Subcutaneous adipose tissue (tissue), 4 donors: ENCODE measurements around the gene PSAPL1. TPM values are rescaled to one million over a fixed set of nuclear protein-coding genes. Genes with fewer than 3 reads are reported as not detected.

Experiments used
- total RNA-seq, 4 donors: library from RNA; depleted of rRNA; stranded (reverse); fragments of >200 nt; gene quantifications; one replicate each; pipeline ENCODE4 v1.1.0, GENCODE V29; 2016
- TF ChIP-seq, protein P1 (sequence below): fragments of 450-650 bp; IDR thresholded peaks from one replicate; pipeline ENCODE4 v1.5.1; 2016; ENCODE audit warnings: low read depth, mild to moderate bottlenecking, control low read depth, antibody characterized with exemption, moderate library complexity

Gene PSAPL1
- total RNA-seq, 4 donors from 2014 or later = not detected

GRCh38 chr4:7414046-7414445, 20.7 kb downstream of the PSAPL1 start:
- TF ChIP-seq, protein P1, sequence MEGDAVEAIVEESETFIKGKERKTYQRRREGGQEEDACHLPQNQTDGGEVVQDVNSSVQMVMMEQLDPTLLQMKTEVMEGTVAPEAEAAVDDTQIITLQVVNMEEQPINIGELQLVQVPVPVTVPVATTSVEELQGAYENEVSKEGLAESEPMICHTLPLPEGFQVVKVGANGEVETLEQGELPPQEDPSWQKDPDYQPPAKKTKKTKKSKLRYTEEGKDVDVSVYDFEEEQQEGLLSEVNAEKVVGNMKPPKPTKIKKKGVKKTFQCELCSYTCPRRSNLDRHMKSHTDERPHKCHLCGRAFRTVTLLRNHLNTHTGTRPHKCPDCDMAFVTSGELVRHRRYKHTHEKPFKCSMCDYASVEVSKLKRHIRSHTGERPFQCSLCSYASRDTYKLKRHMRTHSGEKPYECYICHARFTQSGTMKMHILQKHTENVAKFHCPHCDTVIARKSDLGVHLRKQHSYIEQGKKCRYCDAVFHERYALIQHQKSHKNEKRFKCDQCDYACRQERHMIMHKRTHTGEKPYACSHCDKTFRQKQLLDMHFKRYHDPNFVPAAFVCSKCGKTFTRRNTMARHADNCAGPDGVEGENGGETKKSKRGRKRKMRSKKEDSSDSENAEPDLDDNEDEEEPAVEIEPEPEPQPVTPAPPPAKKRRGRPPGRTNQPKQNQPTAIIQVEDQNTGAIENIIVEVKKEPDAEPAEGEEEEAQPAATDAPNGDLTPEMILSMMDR = no peak

DNA sequence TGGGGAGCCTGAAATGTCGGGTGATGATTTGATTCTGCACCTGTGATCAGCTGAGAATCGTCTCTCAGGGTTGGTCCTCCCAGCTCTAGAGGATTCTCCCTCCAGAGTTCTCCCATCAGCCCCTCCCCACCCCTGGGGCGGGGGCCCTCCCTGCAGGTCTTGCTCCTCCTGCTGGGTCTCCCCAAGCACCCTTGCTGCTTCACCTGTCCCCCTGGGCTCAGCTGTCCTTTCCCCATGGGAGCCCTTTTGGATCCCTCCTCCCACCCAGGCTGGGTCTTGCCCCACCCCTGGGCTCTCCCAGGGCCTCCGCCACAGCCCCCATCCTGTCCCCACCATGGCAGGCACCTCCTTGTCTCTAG, 22.2 kb downstream of the PSAPL1 start:
- TF ChIP-seq, protein P1 = no peak

DNA sequence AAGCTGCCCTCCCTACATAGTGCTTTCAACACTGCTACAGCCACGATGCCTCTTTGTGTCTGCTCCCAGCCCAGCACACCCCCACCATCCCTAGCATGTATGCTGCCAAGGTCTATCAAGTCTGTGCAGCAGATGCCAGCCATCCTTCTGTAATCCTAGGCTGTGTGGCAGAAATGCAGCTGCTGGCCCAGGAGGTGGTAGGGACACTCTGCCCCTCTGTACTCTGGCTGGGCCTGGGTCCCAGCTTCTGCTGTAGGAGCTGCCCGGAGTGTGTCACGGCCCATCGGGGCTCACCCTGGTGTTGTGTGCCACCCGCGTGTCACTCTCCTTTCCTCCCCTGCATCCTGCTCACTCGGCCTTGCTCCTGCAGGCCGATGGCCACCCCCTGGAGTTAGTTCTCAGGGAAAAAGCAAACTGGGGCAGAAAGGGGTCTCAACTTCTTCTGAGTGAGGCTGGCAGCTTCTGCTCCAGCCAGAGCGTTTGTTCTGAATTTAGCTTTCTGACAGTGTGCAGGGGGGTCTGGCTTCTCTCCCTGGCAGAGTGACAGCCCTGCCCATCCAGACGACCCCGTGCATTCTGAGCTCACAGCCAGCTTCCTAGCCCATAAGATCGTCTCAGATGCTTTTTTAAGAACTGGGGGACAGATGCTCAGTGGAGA, 22.7 kb downstream of the PSAPL1 start:
- TF ChIP-seq, protein P1 = no peak

DNA sequence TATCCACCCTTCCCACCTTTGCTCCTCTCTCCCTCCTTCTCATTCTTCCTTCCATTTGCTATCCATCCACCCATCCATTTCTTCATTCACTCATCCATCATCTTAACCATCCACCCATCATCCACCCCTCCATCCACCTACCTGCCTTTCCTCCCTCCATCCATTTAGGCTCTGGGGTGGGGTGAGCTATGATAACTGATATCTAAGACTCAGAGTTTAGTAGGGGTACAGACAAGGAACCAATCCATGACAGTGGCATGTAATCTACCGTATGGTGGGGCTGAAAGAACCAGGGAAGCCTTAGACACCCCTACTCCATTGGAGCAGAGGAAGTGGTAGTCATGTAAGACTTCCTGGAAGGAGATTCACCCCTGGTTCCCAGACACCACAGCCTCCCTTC, 23.2 kb downstream of the PSAPL1 start:
- TF ChIP-seq, protein P1 = no peak

DNA sequence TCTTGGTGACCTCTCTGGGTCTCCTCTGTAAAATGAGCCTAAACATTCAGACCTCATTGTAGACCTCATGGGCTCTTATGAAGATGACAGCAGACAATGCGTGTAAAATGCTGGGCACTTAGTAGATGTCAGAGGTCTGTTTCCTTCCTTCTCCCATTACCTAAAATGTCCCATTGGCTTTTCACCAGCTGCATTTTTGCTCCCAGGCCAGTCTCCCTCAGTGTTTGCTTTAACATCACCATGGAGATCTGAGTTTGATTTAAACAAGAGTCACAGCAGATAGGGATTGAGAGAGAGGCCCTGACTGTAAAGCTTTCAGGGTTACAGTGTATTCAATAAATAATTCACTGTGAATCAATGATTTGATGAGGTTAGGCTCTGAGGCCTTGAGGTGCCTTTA, 24.3 kb downstream of the PSAPL1 start:
- TF ChIP-seq, protein P1 = no peak

GRCh38 chr4:7408166-7408565, 26.6 kb downstream of the PSAPL1 start:
- TF ChIP-seq, protein P1 = no peak

- TF ChIP-seq, protein P1 = no peak
Observed at GRCh38 chr4:7403001-7403400, 31.7 kb downstream of the PSAPL1 start.
